Muscle of leg (tissue), 11 donors: ENCODE results near the gene MALRD1. TPM values are rescaled to one million over a fixed set of nuclear protein-coding genes. Genes with fewer than 3 reads are reported as not detected.

Experiments
- DNase-seq: peaks from one replicate; pipeline ENCODE4 v3.0.0; 2013
- H3K27ac ChIP-seq: one replicate; pipeline ENCODE4 v1.5.1; 2013; ENCODE audit warnings: mild to moderate bottlenecking, low read length, control low read depth
- H3K27me3 ChIP-seq: one replicate; pipeline ENCODE4 v1.6.1; 2013; ENCODE audit warnings: low read length; ENCODE audit not compliant: control insufficient read depth, insufficient read depth
- H3K36me3 ChIP-seq: one replicate; pipeline ENCODE4 v1.6.1; 2013; ENCODE audit warnings: low read length; ENCODE audit not compliant: control insufficient read depth, insufficient read depth
- H3K4me1 ChIP-seq: one replicate; pipeline ENCODE4 v1.6.1; 2013; ENCODE audit warnings: low read length; ENCODE audit not compliant: control insufficient read depth, insufficient read depth
- H3K4me3 ChIP-seq: one replicate; pipeline ENCODE4 v1.5.1; 2013; ENCODE audit warnings: low read length, control low read depth
- H3K9me3 ChIP-seq: replicated peaks from 2 replicates; pipeline ENCODE4 v1.6.1; 2013; ENCODE audit warnings: low read depth, low read length; ENCODE audit not compliant: control insufficient read depth
- whole genome bisulfite sequencing: methylation state at CpG from one replicate; pipeline ENCODE4 v1.1.5; 2013; ENCODE audit warnings: missing lambda C conversion rate; ENCODE audit not compliant: insufficient coverage; 5-methylcytosine and 5-hydroxymethylcytosine counted together
- polyA plus RNA-seq, 8 donors: library from polyadenylated mRNA; unstranded; fragments of 120-200 nt; gene quantifications; one replicate each; pipeline versions ENCODE4 v1.2.1 to v1.2.3, GENCODE V29; 2013; ENCODE audit warnings: inconsistent platforms in 1 of 8, low replicate concordance in 1 of 8; ENCODE audit not compliant: insufficient read length in 8 of 8, insufficient read depth in 1 of 8
- total RNA-seq: library from RNA; stranded (reverse); fragments of 120-200 nt; gene quantifications from one replicate; pipeline ENCODE4 v1.2.4, GENCODE V29; 2013

The MALRD1 gene
- total and polyA plus RNA-seq, 9 donors = 0.45 to 6.2 (median 1.0) TPM

DNA sequence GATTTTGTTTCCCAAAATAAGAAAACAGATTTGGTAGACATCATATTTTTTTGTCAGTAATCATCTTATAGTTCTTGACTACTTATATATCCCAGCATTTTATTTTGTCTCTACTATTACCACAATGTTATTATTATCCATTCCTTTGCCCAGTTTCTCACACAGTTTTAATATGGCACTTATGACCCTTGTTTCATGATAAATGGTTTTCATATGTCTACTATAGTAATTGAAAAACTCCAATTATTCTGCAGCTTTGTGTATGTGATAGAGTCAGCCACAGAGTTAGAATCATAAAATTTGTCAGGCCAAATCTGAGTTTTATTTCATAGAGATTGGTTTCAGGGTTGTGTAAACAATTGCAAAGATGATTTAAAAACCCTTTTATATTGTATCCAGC is 203.9 kb downstream of the MALRD1 start:
- DNase-seq = peak; percentile 7
- Histone ChIP-seq H3K27ac (no peak overlapping the region), H3K27me3 (no peaks in the 10 kb centered on the region), H3K4me1 (no peaks in the 10 kb centered on the region), H3K36me3 (no peaks in the 10 kb centered on the region), H3K9me3 (no peaks in the 10 kb centered on the region), H3K4me3 (no peak overlapping the region)

DNA sequence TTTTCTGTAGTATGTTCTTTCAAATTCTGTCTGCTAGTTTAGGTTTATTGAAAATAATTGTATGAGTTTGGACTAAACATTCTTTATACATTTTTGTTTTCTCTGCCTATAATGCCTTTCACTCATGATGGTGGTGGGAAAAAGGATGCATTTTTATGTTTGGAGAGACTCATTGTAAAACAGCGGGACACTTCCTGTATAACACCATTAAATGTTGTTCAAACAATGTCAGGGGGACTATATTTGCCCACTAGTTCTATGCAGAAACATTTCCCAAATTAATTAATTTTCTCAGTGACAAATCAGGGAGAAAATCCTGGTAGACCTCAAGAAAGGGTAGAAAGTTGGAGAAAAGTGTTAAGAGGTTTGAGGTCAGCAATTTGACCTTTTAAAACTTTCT is 207.7 kb downstream of the MALRD1 start:
- Histone ChIP-seq H3K9me3 (no peaks in the 10 kb centered on the region), H3K4me1 (no peaks in the 10 kb centered on the region), H3K36me3 (no peaks in the 10 kb centered on the region), H3K27me3 (no peaks in the 10 kb centered on the region), H3K4me3 (no peak overlapping the region), H3K27ac (no peak overlapping the region)
- DNase-seq = no peak
- no CpG with 5 or more reads among the region's 1 CpG for WGBS

DNA sequence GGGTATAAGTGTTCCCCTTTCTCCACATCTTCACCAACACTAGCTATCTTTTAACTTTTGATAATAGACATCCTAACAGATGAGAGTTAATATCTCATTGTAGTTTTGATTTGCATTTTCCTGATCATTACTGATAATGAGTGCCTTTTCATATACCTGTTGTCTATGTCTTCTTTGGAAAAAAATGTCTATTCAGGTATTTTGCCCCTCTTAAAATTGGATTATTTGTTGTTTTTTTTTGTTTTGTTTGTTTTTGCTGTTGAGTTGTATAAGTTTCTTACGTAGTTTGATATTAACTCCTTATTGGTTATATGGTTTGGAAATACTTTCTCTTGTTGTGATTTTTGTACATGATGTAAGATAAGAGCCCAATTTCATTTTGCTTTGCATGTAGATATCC is 214.7 kb downstream of the MALRD1 start:
- DNase-seq = no peak
- H3K27me3 ChIP-seq = no peaks in the 10 kb centered on the region
- no peaks in the 10 kb centered on the region for H3K4me1 ChIP-seq
- H3K36me3 ChIP-seq = no peaks in the 10 kb centered on the region
- no CpG with 5 or more reads among the region's 1 CpG for WGBS
- no peaks in the 10 kb centered on the region for H3K9me3 ChIP-seq
- H3K4me3 ChIP-seq = no peak overlapping the region
- no peak overlapping the region for H3K27ac ChIP-seq

DNA sequence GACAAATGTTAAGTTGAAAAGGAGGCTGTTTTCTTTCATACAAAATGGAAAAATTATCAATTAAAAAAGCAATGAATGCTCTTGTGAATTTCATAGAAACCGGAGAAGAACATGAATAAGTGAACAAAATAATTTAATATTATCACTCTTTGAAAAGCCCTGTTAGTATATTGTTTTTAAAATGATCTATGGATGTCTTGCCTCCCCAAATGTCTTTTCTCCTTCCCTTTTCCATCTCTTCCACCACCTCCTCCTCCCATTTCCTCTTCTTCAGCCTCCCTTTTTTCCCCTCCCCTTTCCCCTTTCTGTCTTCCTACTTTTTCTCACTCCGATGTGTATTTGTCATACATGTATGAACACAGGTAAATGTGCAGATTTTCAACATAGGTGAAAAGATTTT is 234.7 kb downstream of the MALRD1 start:
- Histone ChIP-seq H3K36me3 (no peaks in the 10 kb centered on the region), H3K4me1 (no peaks in the 10 kb centered on the region), H3K4me3 (no peak overlapping the region), H3K27ac (no peak overlapping the region), H3K27me3 (no peaks in the 10 kb centered on the region), H3K9me3 (peaks cover 2% of the 10 kb centered on the region)
- WGBS = no CpG with 5 or more reads among the region's 2 CpGs
- DNase-seq = no peak

DNA sequence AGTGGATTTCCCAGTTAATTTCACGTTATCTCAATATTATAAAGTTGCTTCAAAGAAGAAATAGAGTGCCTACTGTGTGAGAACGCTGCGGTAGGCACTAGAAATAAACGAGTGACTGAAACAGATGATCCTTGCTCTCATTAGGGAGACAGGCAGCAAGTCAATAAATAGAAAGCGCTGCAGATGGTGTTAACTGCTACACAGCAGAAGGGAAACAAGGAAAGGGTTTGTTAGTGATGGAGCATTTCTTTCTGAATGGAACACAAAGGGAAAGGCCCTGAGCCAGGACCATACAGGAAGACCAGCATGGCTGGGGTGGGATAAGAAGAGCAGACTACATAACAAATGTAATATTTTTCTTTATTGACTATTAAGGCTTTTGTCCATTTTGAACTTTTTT is 235.2 kb downstream of the MALRD1 start:
- DNase-seq = no peak
- 88% methylated on average over 4 of the region's 5 CpGs for WGBS
- no peak overlapping the region for H3K27ac ChIP-seq
- no peaks in the 10 kb centered on the region for H3K27me3 ChIP-seq
- no peaks in the 10 kb centered on the region for H3K4me1 ChIP-seq
- no peak overlapping the region for H3K4me3 ChIP-seq
- H3K9me3 ChIP-seq = peaks cover 2% of the 10 kb centered on the region
- no peaks in the 10 kb centered on the region for H3K36me3 ChIP-seq

DNA sequence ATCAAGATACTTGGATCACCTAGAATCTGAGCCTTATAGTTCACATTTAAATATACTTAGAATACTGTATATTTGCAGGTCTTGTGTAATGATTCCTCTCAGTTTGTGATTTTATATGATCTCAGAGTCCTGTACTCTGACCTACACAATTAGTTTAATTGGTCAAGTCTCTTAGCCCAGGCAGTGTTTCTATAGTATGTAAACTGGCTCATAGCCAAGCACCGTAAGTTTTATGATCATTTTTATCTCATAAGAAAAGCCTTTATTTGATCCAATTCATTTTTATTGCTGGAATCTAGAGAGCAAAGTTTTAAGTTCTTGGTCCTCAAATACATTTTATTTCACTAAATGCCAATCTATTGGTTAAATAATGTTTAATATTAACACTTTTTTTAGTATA is 242.2 kb downstream of the MALRD1 start:
- Histone ChIP-seq H3K4me3 (no peak overlapping the region), H3K27ac (no peak overlapping the region), H3K36me3 (no peaks in the 10 kb centered on the region), H3K4me1 (no peaks in the 10 kb centered on the region), H3K27me3 (no peaks in the 10 kb centered on the region), H3K9me3 (no peaks in the 10 kb centered on the region)
- DNase-seq = no peak
- no CpG with 5 or more reads among the region's 1 CpG for WGBS

DNA sequence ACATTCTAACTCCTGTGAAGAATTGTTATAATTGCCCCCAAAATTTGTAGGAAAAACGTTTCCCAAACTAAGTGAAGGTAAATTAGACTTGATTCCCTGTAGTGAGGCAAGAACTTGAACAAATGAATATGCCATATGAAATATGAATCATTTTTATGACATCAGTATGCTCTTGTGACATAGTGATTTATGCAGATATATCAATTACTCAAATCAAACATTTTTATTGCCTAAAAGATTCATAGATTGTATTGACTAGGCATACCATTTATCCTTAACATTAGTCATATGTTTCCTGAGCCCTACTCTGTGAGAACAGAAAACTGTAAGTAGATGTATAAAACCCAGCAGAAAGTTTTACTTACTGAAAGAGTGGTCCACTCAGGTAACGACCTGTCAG is 245.6 kb downstream of the MALRD1 start:
- Histone ChIP-seq H3K4me1 (no peaks in the 10 kb centered on the region), H3K27ac (no peak overlapping the region)
- WGBS = no CpG with 5 or more reads among the region's 2 CpGs

DNA sequence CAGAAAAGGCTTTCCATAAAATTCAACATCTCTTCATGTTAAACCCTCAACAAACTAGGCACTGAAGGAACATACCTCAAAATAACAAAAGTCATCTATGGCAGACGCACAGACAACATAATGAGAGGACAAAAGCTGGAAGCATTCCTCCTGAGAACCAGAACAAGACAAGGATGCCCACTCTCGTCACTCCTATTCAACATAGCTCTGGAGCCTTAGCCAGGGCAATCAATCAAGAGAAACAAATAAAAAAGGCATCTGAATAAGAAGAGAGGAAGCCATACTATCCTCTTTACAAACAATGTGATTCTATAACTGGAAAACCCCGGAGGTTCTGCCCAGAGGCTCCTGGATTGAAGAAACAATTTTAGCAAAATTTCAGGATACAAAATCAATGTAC is 251.0 kb downstream of the MALRD1 start:
- H3K4me3 ChIP-seq = no peak overlapping the region
- H3K4me1 ChIP-seq = no peaks in the 10 kb centered on the region
- no peak for DNase-seq
- H3K9me3 ChIP-seq = no peaks in the 10 kb centered on the region
- no peaks in the 10 kb centered on the region for H3K36me3 ChIP-seq
- no peaks in the 10 kb centered on the region for H3K27me3 ChIP-seq
- H3K27ac ChIP-seq = no peak overlapping the region
- WGBS = no CpG with 5 or more reads among the region's 3 CpGs

More for the DNA sequence above, 245.6 kb downstream of the MALRD1 start:
- Histone ChIP-seq H3K27me3 (no peaks in the 10 kb centered on the region), H3K4me3 (no peak overlapping the region), H3K9me3 (no peaks in the 10 kb centered on the region), H3K36me3 (no peaks in the 10 kb centered on the region)
- DNase-seq = no peak

DNA sequence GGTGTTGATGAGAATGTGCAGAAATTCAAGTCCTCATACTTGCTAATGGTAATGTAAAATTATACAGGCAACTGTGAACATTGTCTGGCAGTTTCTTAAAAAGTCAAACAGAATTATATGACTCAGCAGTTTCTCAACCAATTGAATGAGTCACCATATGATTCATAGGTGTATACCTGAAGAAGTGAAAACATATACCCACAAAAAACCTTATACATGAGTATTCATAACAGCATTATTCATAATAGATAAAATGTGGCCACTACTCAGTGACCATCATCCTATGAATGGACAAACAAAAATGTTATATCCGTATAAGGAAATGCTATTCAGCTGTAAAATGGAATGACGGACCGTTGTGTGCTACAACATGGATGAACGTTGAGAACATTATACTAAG is 253.5 kb downstream of the MALRD1 start:
- WGBS = no CpG with 5 or more reads among the region's 4 CpGs
- H3K27ac ChIP-seq = no peak overlapping the region
- H3K36me3 ChIP-seq = no peaks in the 10 kb centered on the region
- H3K27me3 ChIP-seq = no peaks in the 10 kb centered on the region
- no peaks in the 10 kb centered on the region for H3K9me3 ChIP-seq
- H3K4me1 ChIP-seq = no peaks in the 10 kb centered on the region
- DNase-seq = no peak
- no peak overlapping the region for H3K4me3 ChIP-seq

DNA sequence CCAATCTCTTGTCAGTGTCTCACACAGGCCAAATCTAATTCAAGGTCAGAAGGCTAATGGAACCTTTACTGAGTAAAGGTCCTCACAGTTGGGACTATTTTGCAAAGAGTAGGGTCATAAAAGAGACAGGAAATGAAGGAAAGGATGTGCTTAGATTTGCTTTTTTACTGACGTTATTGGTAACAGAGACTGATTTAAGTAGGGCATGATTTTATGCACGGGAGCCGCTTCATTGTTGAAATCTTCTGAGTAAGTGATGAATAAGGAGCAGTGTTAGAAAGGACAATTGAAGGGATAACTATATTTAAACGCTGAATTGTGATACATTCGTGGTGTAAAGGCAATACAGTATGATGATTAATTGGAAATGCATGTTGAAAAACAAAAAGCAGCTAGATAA is 261.5 kb downstream of the MALRD1 start:
- 46% methylated on average over 5 of the region's 5 CpGs for WGBS
- no peak for DNase-seq
- Histone ChIP-seq H3K9me3 (no peaks in the 10 kb centered on the region), H3K27me3 (no peaks in the 10 kb centered on the region), H3K4me1 (no peaks in the 10 kb centered on the region), H3K36me3 (no peaks in the 10 kb centered on the region), H3K4me3 (no peak overlapping the region), H3K27ac (no peak overlapping the region)

DNA sequence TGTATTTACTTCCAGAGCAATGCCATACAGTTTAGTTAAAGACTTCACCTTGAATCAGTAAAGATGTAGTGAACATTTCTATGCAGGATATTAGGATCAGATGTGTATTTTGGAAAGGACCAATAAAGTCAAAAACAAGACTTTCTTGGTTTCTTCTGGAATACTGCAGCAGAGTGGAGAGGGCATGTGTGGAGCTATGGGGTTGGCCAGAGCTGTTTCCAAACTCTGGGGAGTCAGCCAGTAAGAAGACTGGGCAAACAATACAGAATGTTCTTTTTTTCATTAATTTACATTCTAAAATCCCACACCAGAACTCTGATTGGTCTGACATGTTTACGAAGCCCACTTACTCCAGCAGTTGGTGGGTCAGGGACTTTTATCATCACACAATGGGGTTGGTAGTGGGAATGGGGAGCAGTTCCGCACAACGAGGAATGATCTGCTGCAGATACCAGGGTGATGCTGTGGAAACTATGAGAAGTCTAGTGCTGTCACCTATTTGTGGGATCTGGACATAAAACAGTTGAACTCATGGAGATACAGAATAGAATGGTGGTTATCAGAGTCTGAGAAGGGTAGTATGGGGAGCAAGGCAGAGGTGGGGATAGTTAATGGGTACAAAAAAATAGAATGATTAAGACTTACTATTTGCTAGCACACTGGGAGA is 267.7 kb downstream of the MALRD1 start:
- Histone ChIP-seq H3K27ac (no peak overlapping the region), H3K36me3 (no peaks in the 10 kb centered on the region), H3K4me1 (no peaks in the 10 kb centered on the region), H3K4me3 (no peak overlapping the region), H3K27me3 (no peaks in the 10 kb centered on the region), H3K9me3 (no peaks in the 10 kb centered on the region)
- no peak for DNase-seq
- WGBS = 88% methylated on average over 2 of the region's 3 CpGs
